GM18520 (cell line): ENCODE data around the gene SPATA21.
A peak's percentile ranks its signal among the peaks of the same experiment; 100 is the strongest.
"Not testable (repeated sequence)": the region's sequence is repeated elsewhere in the genome, so short reads cannot be mapped to it uniquely, and the experiment has no call there.

Source experiments
- ATAC-seq: cut with Tn5 transposase; IDR thresholded peaks from one replicate; pipeline ENCODE4 v1.9.1; 2021; ENCODE audit not compliant: unreplicated experiment

Gene SPATA21

GRCh38 chr1:16385659-16386453 is 51.4 kb downstream of the SPATA21 start:
- ATAC-seq = no peak

GRCh38 chr1:16383888-16384287 is 53.3 kb downstream of the SPATA21 start:
- ATAC-seq = no peak

DNA sequence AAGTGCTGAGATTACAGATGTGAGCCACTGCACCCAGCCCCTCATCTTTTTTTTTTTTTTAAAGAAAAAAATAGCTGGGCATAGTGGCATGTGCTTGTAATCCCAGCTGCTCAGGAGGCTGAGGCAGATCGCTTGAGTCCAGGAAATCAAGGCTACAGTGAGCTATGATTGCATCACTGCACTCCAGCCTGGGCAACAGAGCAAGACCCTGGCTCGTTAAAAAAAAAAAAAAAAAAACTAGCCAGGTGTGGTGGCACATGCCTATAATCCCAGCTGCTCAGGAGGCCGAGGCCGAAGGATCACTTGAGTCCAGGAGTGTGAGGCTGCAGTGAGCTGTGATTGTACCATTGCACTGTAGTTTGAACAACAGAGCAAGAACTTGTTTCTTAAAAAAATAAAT is 56.4 kb downstream of the SPATA21 start:
- ATAC-seq = no peak

- ATAC-seq = no peak
Measured at GRCh38 chr1:16378443-16378842, 58.8 kb downstream of the SPATA21 start.

- no peak for ATAC-seq
Measured at GRCh38 chr1:16376971-16377370, 60.3 kb downstream of the SPATA21 start.

DNA sequence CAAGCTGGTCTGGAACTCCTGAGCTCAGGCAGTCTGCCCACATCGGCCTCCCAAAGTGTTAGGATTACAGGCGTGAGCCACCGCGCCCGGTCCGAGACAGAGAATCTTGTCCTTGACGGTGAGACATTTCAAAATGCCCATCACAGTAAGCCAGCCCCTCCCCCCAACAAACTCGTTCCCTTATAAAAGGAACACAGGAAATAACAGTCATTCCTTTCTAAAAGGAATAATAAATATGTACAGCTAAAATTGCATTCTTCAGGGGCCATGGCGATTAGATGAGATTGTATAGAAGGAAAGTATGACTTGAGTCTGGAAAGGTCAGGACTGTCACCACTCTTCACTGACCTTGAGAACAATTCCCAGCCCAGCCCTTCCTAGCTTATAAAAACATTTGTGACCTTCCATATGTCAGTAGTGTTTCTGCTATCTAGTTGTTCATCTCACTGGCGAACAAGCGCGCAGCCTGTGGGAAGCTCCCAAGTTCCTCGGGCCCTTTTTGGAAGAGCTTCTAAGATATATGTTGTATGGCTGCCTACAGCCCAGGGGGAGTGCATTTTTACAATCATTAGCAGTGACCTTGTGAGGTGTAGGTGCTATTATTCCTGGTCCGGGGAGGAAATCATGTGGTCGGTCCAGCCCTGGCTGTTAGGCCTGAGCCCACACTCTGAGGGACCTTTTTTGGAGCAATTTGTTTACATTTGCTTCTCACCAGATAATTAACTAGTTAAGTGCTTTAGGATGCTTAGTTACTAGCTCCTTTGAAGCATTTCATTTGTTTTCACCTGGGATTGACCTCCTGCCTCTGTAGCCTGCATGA is 61.5 kb downstream of the SPATA21 start:
- no peak for ATAC-seq

- no peak for ATAC-seq
Measured at GRCh38 chr1:16374266-16374665, 63.0 kb downstream of the SPATA21 start.

GRCh38 chr1:16372535-16373285 is 64.5 kb downstream of the SPATA21 start:
- ATAC-seq = no peak

DNA sequence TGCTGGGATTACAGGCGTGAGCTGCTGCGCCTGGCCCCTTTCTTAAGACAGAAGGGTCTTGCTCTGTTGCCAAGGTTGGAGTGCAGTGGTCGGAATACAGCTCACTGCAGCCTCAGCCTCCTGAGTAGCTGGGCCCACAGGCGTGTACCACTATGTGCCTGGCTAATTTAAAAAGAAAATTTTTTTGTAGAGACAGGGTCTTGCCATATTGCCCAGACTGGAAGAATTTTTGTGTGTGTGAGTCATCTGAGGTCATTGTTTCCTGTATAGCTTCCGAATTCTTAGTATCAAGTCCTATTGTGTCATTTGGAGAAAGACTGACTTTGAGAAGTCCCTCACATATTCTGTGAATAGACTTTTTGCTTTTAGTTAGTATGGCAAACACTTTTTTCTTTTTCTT is 65.5 kb downstream of the SPATA21 start:
- no peak for ATAC-seq

- ATAC-seq = no peak
Measured at GRCh38 chr1:16369821-16370220, 67.4 kb downstream of the SPATA21 start.

DNA sequence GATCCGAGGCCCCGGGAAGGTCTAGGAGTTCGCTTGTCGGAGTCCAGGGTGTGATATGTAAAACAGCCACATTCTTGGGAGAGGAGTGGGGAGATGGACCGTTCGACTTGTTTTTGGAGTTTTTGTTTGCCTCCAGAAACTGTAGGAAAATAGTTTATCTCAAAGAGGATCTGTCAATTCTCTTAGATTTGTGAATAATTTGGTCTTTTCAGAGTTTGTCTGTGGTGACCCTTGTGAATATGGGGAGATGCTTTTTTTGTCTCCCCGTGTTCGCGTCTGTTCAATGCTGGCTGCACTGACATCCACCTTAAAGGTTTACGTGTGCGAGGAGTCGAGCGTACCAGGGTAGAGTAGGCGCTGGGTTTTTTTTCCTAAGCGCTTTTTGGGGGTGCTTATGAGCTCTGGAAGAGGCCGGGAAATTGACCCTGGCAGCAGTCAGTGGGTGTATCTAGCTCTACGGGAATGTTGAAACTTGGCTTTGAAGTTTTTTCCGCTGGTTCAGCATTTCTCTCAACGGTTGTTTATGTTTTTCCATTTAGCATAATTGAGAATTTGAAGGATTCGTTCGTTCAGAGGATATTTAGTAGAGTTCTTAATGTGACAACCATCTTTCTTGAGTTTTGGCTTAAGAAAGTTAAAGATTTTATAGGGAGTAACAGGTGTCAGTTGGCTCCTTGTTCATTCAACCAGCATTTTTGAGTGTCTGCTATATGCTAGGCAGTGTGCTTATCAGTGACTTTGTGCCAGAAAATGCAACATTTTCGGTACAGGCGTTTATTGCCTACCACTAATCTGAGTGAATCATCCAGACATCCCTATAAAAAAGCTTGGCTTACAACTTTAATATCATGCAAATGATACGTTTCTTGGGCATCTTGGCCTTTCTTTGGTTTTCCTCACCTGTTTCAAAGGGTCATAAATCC is 69.0 kb downstream of the SPATA21 start:
- ATAC-seq = no peak

GRCh38 chr1:16367258-16367967 is 69.8 kb downstream of the SPATA21 start:
- ATAC-seq = peak; percentile 38

GRCh38 chr1:16366722-16367257 is 70.4 kb downstream of the SPATA21 start, which contains the start of gene SZRD1:
SZRD1 (plus strand) TSS chr1:16367242; CDS start chr1:16367258, 16 bp downstream.
- peak; percentile 66 for ATAC-seq

DNA sequence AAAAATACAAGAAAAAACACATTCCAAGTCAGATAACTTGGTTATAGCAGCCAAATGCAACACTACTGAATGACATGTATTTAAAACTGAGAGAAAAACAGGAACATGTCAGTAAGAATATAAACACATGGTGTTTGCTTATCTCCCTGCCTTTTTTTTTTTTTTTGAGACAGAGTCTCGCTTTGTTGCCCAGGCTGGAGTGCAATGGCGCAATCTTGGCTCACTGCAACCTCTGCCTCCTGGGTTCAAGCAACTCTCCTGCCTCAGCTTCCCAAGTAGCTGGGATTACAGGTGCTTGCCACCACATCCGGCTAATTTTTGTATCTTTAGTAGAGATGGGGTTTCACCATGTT is 72.1 kb downstream of the SPATA21 start:
- ATAC-seq = not testable (repeated sequence)

- ATAC-seq = no peak
Measured at GRCh38 chr1:16356867-16357266, 80.4 kb downstream of the SPATA21 start.

GRCh38 chr1:16354619-16355018 is 82.6 kb downstream of the SPATA21 start:
- no peak for ATAC-seq

- ATAC-seq = no peak
Measured at GRCh38 chr1:16352842-16353535, 84.2 kb downstream of the SPATA21 start.

DNA sequence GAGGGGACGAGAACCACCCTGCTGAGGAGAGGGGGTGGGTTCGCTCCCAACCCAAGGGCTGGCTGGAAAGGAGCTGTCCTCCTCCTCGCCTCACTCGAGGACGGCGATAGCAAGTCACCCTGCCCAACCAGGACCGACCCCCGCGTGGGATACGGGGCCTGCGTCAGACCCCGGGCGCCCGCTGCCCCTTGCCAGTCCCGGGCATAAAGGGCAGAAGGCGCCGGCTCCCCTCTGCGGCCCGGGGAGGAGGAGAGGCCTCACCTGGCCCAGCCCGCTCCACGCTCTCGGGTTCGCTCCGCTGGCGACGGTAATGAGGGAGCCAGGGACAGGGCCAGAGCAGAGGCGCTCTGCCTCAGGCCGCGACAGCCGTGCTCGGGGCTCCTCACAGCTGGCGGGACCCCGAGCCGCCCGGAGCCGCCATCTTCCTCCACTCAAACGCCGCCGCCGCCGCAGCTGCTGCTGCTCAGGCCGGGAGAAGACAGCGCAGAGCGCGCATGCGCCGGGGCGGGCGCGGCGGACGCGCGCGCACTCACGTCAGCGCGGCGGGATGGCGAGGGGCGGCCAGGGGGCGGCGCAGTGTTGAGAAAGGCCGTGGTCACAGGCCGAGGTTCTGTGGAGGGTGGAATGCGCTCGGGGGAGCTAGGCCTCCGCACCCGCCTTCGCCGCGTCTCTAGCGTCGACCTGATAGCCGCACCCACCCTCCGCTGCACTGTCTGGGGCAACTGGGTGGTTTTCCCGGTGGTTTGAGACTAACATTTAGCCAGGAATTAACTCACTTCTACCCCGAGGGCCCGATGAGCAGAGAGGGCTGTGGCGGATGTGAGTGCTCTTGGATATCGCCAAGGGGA is 85.0 kb downstream of the SPATA21 start, which contains the start of gene FBXO42:
TSS of gene FBXO42 (minus strand) at position 487 of the 848 bp plus-strand sequence. CDS start 37,062 bp downstream, outside the sequence.
- peak; percentile 91 for ATAC-seq
